NCI-H510A treated with DMSO at 0.1 percent for 48 hours (cell line): Measurements from ENCODE around the gene BICC1.

Experiments used
- DNase-seq: peaks from one replicate; lab custom pipeline; 2025; lab: John Stamatoyannopoulos, UW

Gene BICC1

GRCh38 chr10:58706836-58707235 lies 194.2 kb downstream of the BICC1 start:
- no peak for DNase-seq

- no peak for DNase-seq
These were observed 199.5 kb downstream of the BICC1 start for GRCh38 chr10:58712141-58712540.

- DNase-seq = no peak
These were observed 200.3 kb downstream of the BICC1 start for GRCh38 chr10:58712982-58713381.

- no peak for DNase-seq
These were observed 201.7 kb downstream of the BICC1 start for GRCh38 chr10:58714409-58714808.

GRCh38 chr10:58715061-58715460 lies 202.4 kb downstream of the BICC1 start:
- DNase-seq = no peak

- DNase-seq = no peak
These were observed 205.9 kb downstream of the BICC1 start for GRCh38 chr10:58718596-58718995.

- no peak for DNase-seq
These were observed 209.1 kb downstream of the BICC1 start for GRCh38 chr10:58721601-58722281.

GRCh38 chr10:58723186-58723585 lies 210.5 kb downstream of the BICC1 start:
- no peak for DNase-seq

- no peak for DNase-seq
These were observed 211.3 kb downstream of the BICC1 start for GRCh38 chr10:58723966-58724365.

GRCh38 chr10:58724781-58725180 lies 212.1 kb downstream of the BICC1 start:
- DNase-seq = no peak

GRCh38 chr10:58725901-58726300 lies 213.2 kb downstream of the BICC1 start:
- no peak for DNase-seq

GRCh38 chr10:58727633-58728032 lies 215.0 kb downstream of the BICC1 start:
- no peak for DNase-seq

GRCh38 chr10:58731276-58731675 lies 218.6 kb downstream of the BICC1 start:
- no peak for DNase-seq

GRCh38 chr10:58733436-58733835 lies 220.8 kb downstream of the BICC1 start:
- DNase-seq = no peak

- no peak for DNase-seq
These were observed 221.4 kb downstream of the BICC1 start for GRCh38 chr10:58734116-58734515.

- no peak for DNase-seq
These were observed 222.0 kb downstream of the BICC1 start for GRCh38 chr10:58734664-58735063.

- DNase-seq = no peak
These were observed 222.4 kb downstream of the BICC1 start for GRCh38 chr10:58735087-58735486.

- no peak for DNase-seq
These were observed 228.1 kb downstream of the BICC1 start for GRCh38 chr10:58740620-58741369.

- DNase-seq = no peak
These were observed 229.0 kb downstream of the BICC1 start for GRCh38 chr10:58741673-58742072.

GRCh38 chr10:58742141-58742540 lies 229.5 kb downstream of the BICC1 start:
- DNase-seq = no peak

- no peak for DNase-seq
These were observed 230.9 kb downstream of the BICC1 start for GRCh38 chr10:58743466-58744115.

- DNase-seq = no peak
These were observed 234.0 kb downstream of the BICC1 start for GRCh38 chr10:58746474-58747185.
